Rectal smooth muscle tissue (tissue), 1 donor: ENCODE data around the gene NCBP2.

Experiments
- H3K27ac ChIP-seq: one replicate; pipeline ENCODE4 v1.7.0; 2013; ENCODE audit warnings: low read depth, low read length, inconsistent platforms
- H3K27me3 ChIP-seq: one replicate; pipeline ENCODE4 v1.7.0; 2013; ENCODE audit warnings: low read length; ENCODE audit not compliant: control insufficient read depth, insufficient read depth
- H3K36me3 ChIP-seq: one replicate; pipeline ENCODE4 v1.7.0; 2013; ENCODE audit warnings: low read length; ENCODE audit not compliant: control insufficient read depth, insufficient read depth
- H3K4me1 ChIP-seq: one replicate; pipeline ENCODE4 v1.7.0; 2013; ENCODE audit warnings: low read length; ENCODE audit not compliant: control insufficient read depth, insufficient read depth
- H3K4me3 ChIP-seq: one replicate; pipeline ENCODE4 v1.7.0; 2013; ENCODE audit warnings: low read length
- H3K9ac ChIP-seq: one replicate; pipeline ENCODE4 v1.7.0; 2013; ENCODE audit warnings: low read length

The NCBP2 gene

GRCh38 chr3:196976941-196977340 lies 34.6 kb upstream of the NCBP2 start:
- H3K4me3 ChIP-seq = no peak overlapping the region
- no peaks in the 10 kb centered on the region for H3K4me1 ChIP-seq
- H3K9ac ChIP-seq = no peak overlapping the region
- no peaks in the 10 kb centered on the region for H3K36me3 ChIP-seq
- H3K27me3 ChIP-seq = no peaks in the 10 kb centered on the region
- no peak overlapping the region for H3K27ac ChIP-seq

- Histone ChIP-seq H3K36me3 (no peaks in the 10 kb centered on the region), H3K9ac (no peak overlapping the region), H3K4me3 (no peak overlapping the region), H3K27me3 (no peaks in the 10 kb centered on the region), H3K27ac (no peak overlapping the region), H3K4me1 (no peaks in the 10 kb centered on the region)
Measured at GRCh38 chr3:196975349-196975748, 33.0 kb upstream of the NCBP2 start.

GRCh38 chr3:196974661-196975060 lies 32.3 kb upstream of the NCBP2 start:
- no peaks in the 10 kb centered on the region for H3K4me1 ChIP-seq
- no peak overlapping the region for H3K27ac ChIP-seq
- H3K36me3 ChIP-seq = no peaks in the 10 kb centered on the region
- H3K4me3 ChIP-seq = no peak overlapping the region
- no peak overlapping the region for H3K9ac ChIP-seq
- H3K27me3 ChIP-seq = no peaks in the 10 kb centered on the region

- peaks cover 4% of the 10 kb centered on the region for H3K4me1 ChIP-seq
- H3K36me3 ChIP-seq = no peaks in the 10 kb centered on the region
- H3K27me3 ChIP-seq = no peaks in the 10 kb centered on the region
- H3K9ac ChIP-seq = no peak overlapping the region
- no peak overlapping the region for H3K4me3 ChIP-seq
- no peak overlapping the region for H3K27ac ChIP-seq
Measured at GRCh38 chr3:196971094-196971698, 28.9 kb upstream of the NCBP2 start.

GRCh38 chr3:196970547-196971093 lies 28.3 kb upstream of the NCBP2 start:
- no peak overlapping the region for H3K4me3 ChIP-seq
- H3K9ac ChIP-seq = no peak overlapping the region
- no peak overlapping the region for H3K27ac ChIP-seq
- H3K36me3 ChIP-seq = no peaks in the 10 kb centered on the region
- no peaks in the 10 kb centered on the region for H3K27me3 ChIP-seq
- H3K4me1 ChIP-seq = peaks cover 4% of the 10 kb centered on the region

GRCh38 chr3:196969660-196970546 lies 27.6 kb upstream of the NCBP2 start:
- peak overlapping the region; percentile 73 for H3K4me3 ChIP-seq
- no peak overlapping the region for H3K9ac ChIP-seq
- H3K4me1 ChIP-seq = peaks cover 4% of the 10 kb centered on the region
- H3K27ac ChIP-seq = no peak overlapping the region
- H3K36me3 ChIP-seq = no peaks in the 10 kb centered on the region
- no peaks in the 10 kb centered on the region for H3K27me3 ChIP-seq

- Histone ChIP-seq H3K27ac (no peak overlapping the region), H3K27me3 (no peaks in the 10 kb centered on the region), H3K9ac (no peak overlapping the region)
Measured at GRCh38 chr3:196969134-196969659, 26.9 kb upstream of the NCBP2 start.

GRCh38 chr3:196968233-196969133 lies 26.2 kb upstream of the NCBP2 start, which contains the start of gene PIGZ:
TSS of gene PIGZ (minus strand) at chr3:196968833. CDS start at chr3:196952031, 16,802 bp downstream.
- Histone ChIP-seq H3K36me3 (no peaks in the 10 kb centered on the region), H3K9ac (peak within 1 kb of the TSS; percentile 84), H3K4me3 (peak within 1 kb of the TSS; percentile 85), H3K27me3 (no peaks in the 10 kb centered on the region), H3K27ac (no peak within 1 kb of the TSS), H3K4me1 (peaks cover 4% of the 10 kb centered on the region)

More at GRCh38 chr3:196969134-196969659, 26.9 kb upstream of the NCBP2 start:
- Histone ChIP-seq H3K4me3 (peak overlapping the region; percentile 73), H3K36me3 (no peaks in the 10 kb centered on the region), H3K4me1 (peaks cover 4% of the 10 kb centered on the region)

GRCh38 chr3:196967412-196968232 lies 25.3 kb upstream of the NCBP2 start:
- Histone ChIP-seq H3K36me3 (no peaks in the 10 kb centered on the region), H3K4me3 (peak overlapping the region; percentile 85), H3K9ac (no peak overlapping the region), H3K27ac (no peak overlapping the region), H3K27me3 (no peaks in the 10 kb centered on the region), H3K4me1 (peaks cover 4% of the 10 kb centered on the region)

- no peaks in the 10 kb centered on the region for H3K36me3 ChIP-seq
- no peak overlapping the region for H3K27ac ChIP-seq
- no peak overlapping the region for H3K9ac ChIP-seq
- peaks cover 4% of the 10 kb centered on the region for H3K4me1 ChIP-seq
- H3K27me3 ChIP-seq = no peaks in the 10 kb centered on the region
- H3K4me3 ChIP-seq = no peak overlapping the region
Measured at GRCh38 chr3:196966526-196967401, 24.4 kb upstream of the NCBP2 start.
